CD14-positive monocyte (primary cell): Measurements from ENCODE around the gene KAT5. TPM values are rescaled to one million over a fixed set of nuclear protein-coding genes. Genes with fewer than 3 reads are reported as not detected.

Source experiments
- DNase-seq, 3 donors: peaks; one replicate each; pipeline ENCODE4 v3.0.0-alpha.2; 2011 to 2022
- H2AFZ ChIP-seq: 2 replicates; pipeline ENCODE4 v1.6.0; 2012; ENCODE audit warnings: mild to moderate bottlenecking, low read depth, low read length, inconsistent platforms; ENCODE audit not compliant: insufficient read depth, poor library complexity, severe bottlenecking
- H3K27ac ChIP-seq, 2 donors: 1 replicate in 1 of 2; 2 replicates in 1 of 2; pipeline ENCODE4 v1.5.1; 2012 to 2013; ENCODE audit warnings: low read length in 2 of 2, control low read depth in 1 of 2, inconsistent platforms in 1 of 2, low read depth in 1 of 2, mild to moderate bottlenecking in 1 of 2
- H3K27me3 ChIP-seq, 2 donors: one replicate each; pipeline versions ENCODE4 v1.6.0 to v1.6.1; 2011 to 2013; ENCODE audit warnings: low read length in 2 of 2; ENCODE audit not compliant: control insufficient read depth in 2 of 2, insufficient read depth in 2 of 2
- H3K36me3 ChIP-seq, 2 donors: replicated peaks in 1 of 2; 1 replicate in 1 of 2; 2 replicates in 1 of 2; pipeline versions ENCODE4 v1.5.1 to v1.6.1; 2012 to 2013; ENCODE audit warnings: low read length in 2 of 2, control low read depth in 1 of 2, inconsistent platforms in 1 of 2, mild to moderate bottlenecking in 1 of 2; ENCODE audit not compliant: insufficient read depth in 2 of 2, control insufficient read depth in 1 of 2
- H3K4me1 ChIP-seq, 2 donors: 1 replicate in 1 of 2; 2 replicates in 1 of 2; pipeline versions ENCODE4 v1.5.1 to v1.6.1; 2012 to 2013; ENCODE audit warnings: low read length in 2 of 2, control low read depth in 1 of 2, inconsistent platforms in 1 of 2, mild to moderate bottlenecking in 1 of 2, moderate library complexity in 1 of 2; ENCODE audit not compliant: insufficient read depth in 2 of 2, control insufficient read depth in 1 of 2
- H3K4me2 ChIP-seq: replicated peaks from 2 replicates; pipeline ENCODE3; 2012; ENCODE audit warnings: low read length, moderate library complexity, mild to moderate bottlenecking; ENCODE audit not compliant: poor library complexity, severe bottlenecking; ENCODE audit errors: extremely low read depth
- H3K4me3 ChIP-seq, 3 experiments: fragments of 200-600 bp in 1 of 3; sonication (generic) in 1 of 3; replicated peaks in 1 of 3; 1 replicate in 2 of 3; 2 replicates in 1 of 3; pipeline ENCODE4 v1.5.1; 2011 to 2013; ENCODE audit warnings: low read length in 3 of 3, mild to moderate bottlenecking in 3 of 3, control low read depth in 2 of 3, low read depth in 2 of 3, inconsistent platforms in 1 of 3, moderate library complexity in 1 of 3
- H3K79me2 ChIP-seq: 2 replicates; pipeline ENCODE4 v1.6.0; 2012; ENCODE audit warnings: mild to moderate bottlenecking, control low read depth, inconsistent platforms, low read length, moderate library complexity; ENCODE audit not compliant: insufficient read depth
- H3K9ac ChIP-seq: 2 replicates; pipeline ENCODE4 v1.6.0; 2017; ENCODE audit warnings: low read length, mild to moderate bottlenecking; ENCODE audit not compliant: insufficient read depth, poor library complexity, severe bottlenecking
- H3K9me3 ChIP-seq, 2 donors: replicated peaks in 1 of 2; 1 replicate in 1 of 2; 2 replicates in 1 of 2; pipeline versions ENCODE4 v1.5.1 to v1.6.1; 2012 to 2013; ENCODE audit warnings: low read length in 2 of 2, control low read depth in 1 of 2; ENCODE audit not compliant: control insufficient read depth in 1 of 2, insufficient read depth in 1 of 2
- H4K20me1 ChIP-seq: 2 replicates; pipeline ENCODE4 v1.6.0; 2012; ENCODE audit warnings: mild to moderate bottlenecking, low read length, control low read depth, moderate library complexity; ENCODE audit not compliant: insufficient read depth
- H3K27ac Mint-ChIP-seq, 7 donors: one replicate each; pipeline ENCODE4 v1.8.0; 2020; ENCODE audit warnings: mild to moderate bottlenecking in 7 of 7, mixed read lengths in 7 of 7, moderate library complexity in 6 of 7, inconsistent platforms in 2 of 7
- H3K27me3 Mint-ChIP-seq, 3 donors: one replicate each; pipeline ENCODE4 v1.8.0; 2021 to 2022; ENCODE audit warnings: low read depth in 3 of 3, mild to moderate bottlenecking in 3 of 3, mixed read lengths in 3 of 3, moderate library complexity in 3 of 3, inconsistent platforms in 1 of 3
- H3K36me3 Mint-ChIP-seq, 2 donors: one replicate each; pipeline ENCODE4 v1.8.0; 2020; ENCODE audit warnings: mixed read lengths in 2 of 2, inconsistent platforms in 1 of 2, mild to moderate bottlenecking in 1 of 2
- H3K4me1 Mint-ChIP-seq: one replicate; pipeline ENCODE4 v1.8.0; 2020; ENCODE audit warnings: mild to moderate bottlenecking, mixed read lengths
- H3K4me3 Mint-ChIP-seq, 2 donors: one replicate each; pipeline ENCODE4 v1.8.0; 2020; ENCODE audit warnings: mild to moderate bottlenecking in 2 of 2, mixed read lengths in 2 of 2, moderate library complexity in 1 of 2
- H3K9me3 Mint-ChIP-seq, 7 donors: one replicate each; pipeline ENCODE4 v1.8.0; 2020 to 2022; ENCODE audit warnings: mixed read lengths in 7 of 7, mild to moderate bottlenecking in 6 of 7, moderate library complexity in 6 of 7, inconsistent platforms in 2 of 7
- WGBS: methylation state at CpG from one replicate; pipeline ENCODE4 v1.1.5; 2013; ENCODE audit warnings: missing lambda C conversion rate; ENCODE audit not compliant: insufficient coverage; 5-methylcytosine and 5-hydroxymethylcytosine counted together
- intact Hi-C, 2 donors: fragments of 100-400 bp; cut with micrococcal nuclease; formaldehyde crosslinking; loops; one replicate each; pipeline versions ENCODE4 v1.15.0 to v1.15.1; 2023
- polyA plus RNA-seq, 3 donors: library from polyadenylated mRNA; depleted of rRNA in 1 of 3; unstranded in 2 of 3; stranded (reverse) in 1 of 3; fragments of 300-500 nt in 2 of 3; fragments of >200 nt in 1 of 3; fragmentation: Illumina TruSeq in 2 of 3; gene quantifications; 1 replicate in 2 of 3; 2 replicates in 1 of 3; pipeline ENCODE4 v1.2.3, GENCODE V29; 2012 to 2021
- TF ChIP-seq, protein P1 (sequence below): fragments of 200-600 bp; IDR thresholded peaks from one replicate; pipeline ENCODE4 v1.8.0; 2022; ENCODE audit warnings: antibody characterized with exemption, mild to moderate bottlenecking

The KAT5 gene
- polyA plus RNA-seq, 3 donors = 32.5 to 48.7 (median 33.1) TPM

DNA sequence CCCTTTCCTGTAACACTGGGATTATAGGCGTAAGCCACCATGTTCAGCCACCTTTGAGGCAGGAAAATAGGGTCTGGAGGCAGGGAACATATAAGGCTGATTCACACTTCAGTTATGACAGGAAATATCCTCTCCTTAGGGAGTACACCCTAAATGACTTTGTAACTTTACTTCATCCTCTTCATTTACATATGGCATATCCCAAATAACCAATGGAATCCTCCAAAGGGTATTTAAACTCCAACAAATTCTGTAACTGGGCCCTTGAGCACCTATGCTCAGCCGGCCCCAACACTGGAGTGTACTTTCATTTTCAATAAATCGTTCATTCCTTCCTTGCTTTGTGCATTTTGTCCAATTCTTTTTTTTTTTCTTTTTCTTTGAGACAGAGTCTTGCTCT is 1.6 kb upstream of the KAT5 start:
- TF ChIP-seq, protein P1, sequence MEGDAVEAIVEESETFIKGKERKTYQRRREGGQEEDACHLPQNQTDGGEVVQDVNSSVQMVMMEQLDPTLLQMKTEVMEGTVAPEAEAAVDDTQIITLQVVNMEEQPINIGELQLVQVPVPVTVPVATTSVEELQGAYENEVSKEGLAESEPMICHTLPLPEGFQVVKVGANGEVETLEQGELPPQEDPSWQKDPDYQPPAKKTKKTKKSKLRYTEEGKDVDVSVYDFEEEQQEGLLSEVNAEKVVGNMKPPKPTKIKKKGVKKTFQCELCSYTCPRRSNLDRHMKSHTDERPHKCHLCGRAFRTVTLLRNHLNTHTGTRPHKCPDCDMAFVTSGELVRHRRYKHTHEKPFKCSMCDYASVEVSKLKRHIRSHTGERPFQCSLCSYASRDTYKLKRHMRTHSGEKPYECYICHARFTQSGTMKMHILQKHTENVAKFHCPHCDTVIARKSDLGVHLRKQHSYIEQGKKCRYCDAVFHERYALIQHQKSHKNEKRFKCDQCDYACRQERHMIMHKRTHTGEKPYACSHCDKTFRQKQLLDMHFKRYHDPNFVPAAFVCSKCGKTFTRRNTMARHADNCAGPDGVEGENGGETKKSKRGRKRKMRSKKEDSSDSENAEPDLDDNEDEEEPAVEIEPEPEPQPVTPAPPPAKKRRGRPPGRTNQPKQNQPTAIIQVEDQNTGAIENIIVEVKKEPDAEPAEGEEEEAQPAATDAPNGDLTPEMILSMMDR = no peak
- H3K9me3 ChIP-seq = no peaks in the 10 kb centered on the region
- Mint-ChIP-seq H3K4me1 (peaks cover 24% of the 10 kb centered on the region), H3K36me3 (peaks cover 21 to 25% of the 10 kb centered on the region in 2 donors), H3K9me3 (no peaks in the 10 kb centered on the region), H3K27ac (peak overlapping the region in 3 of 7 donors; percentile 10 to 75 (median 12)), H3K27me3 (peaks cover 2 to 4% (median 2%) of the 10 kb centered on the region in 3 donors), H3K4me3 (peak overlapping the region in 1 of 2 donors; percentile 63)
- intact Hi-C loops = loop anchor here (5.0 kb wide), 2 partner anchors 57 to 72 kb away; partner anchors contain the start of gene AP5B1 (in 1 of the 2)
- H4K20me1 ChIP-seq = peaks cover 17% of the 10 kb centered on the region
- H3K27ac ChIP-seq = no peak overlapping the region
- 59% methylated on average over 2 of the region's 3 CpGs for WGBS
- peaks cover 20 to 24% of the 10 kb centered on the region in 2 donors for H3K36me3 ChIP-seq
- H2AFZ ChIP-seq = peak overlapping the region; percentile 92
- H3K4me3 ChIP-seq = no peak overlapping the region
- DNase-seq = no peak
- H3K4me2 ChIP-seq = no peak overlapping the region
- peaks cover 27% of the 10 kb centered on the region for H3K79me2 ChIP-seq
- no peak overlapping the region for H3K9ac ChIP-seq
- H3K4me1 ChIP-seq = peaks cover 18 to 29% of the 10 kb centered on the region in 2 donors
- no peaks in the 10 kb centered on the region for H3K27me3 ChIP-seq

- H3K4me1 Mint-ChIP-seq = peaks cover 28% of the 10 kb centered on the region
- peak overlapping the region; percentile 92 for H2AFZ ChIP-seq
- peaks cover 41 to 47% of the 10 kb centered on the region in 2 donors for H3K36me3 Mint-ChIP-seq
- peak overlapping the region; percentile 98 for H3K9ac ChIP-seq
- H3K4me1 ChIP-seq = peaks cover 18 to 26% of the 10 kb centered on the region in 2 donors
- H3K79me2 ChIP-seq = peaks cover 37% of the 10 kb centered on the region
- DNase-seq = no peak
- H3K27me3 ChIP-seq = no peaks in the 10 kb centered on the region
- H3K4me3 ChIP-seq = peak overlapping the region; percentile 56 to 80 (median 77)
- peak overlapping the region; percentile 86 for H3K4me2 ChIP-seq
- H3K9me3 ChIP-seq = no peaks in the 10 kb centered on the region
- intact Hi-C loops = loop anchor here (2.0 to 5.0 kb wide), 4 partner anchors 55 to 276 kb away; partner anchors contain the start of gene AP5B1 (in 1 of the 2)
- peak overlapping the region; percentile 98 to 99 (median 99) for H3K27ac Mint-ChIP-seq
- peak overlapping the region; percentile 96 to 100 for H3K27ac ChIP-seq
- peaks cover 37% of the 10 kb centered on the region for H4K20me1 ChIP-seq
- H3K27me3 Mint-ChIP-seq = peaks cover under 1 to 4% (median 2%) of the 10 kb centered on the region in 3 donors
- 8% methylated on average over 6 of the region's 11 CpGs for WGBS
- TF ChIP-seq, protein P1 = no peak
- H3K4me3 Mint-ChIP-seq = peak overlapping the region; percentile 84 to 91
- H3K9me3 Mint-ChIP-seq = no peaks in the 10 kb centered on the region
- H3K36me3 ChIP-seq = peaks cover 41 to 47% of the 10 kb centered on the region in 2 donors
These were observed 603 bp downstream of the KAT5 start for GRCh38 chr11:65712633-65713076.
